HepG2 (cell line): ENCODE results near the gene APC2. TPM values are rescaled to one million over a fixed set of nuclear protein-coding genes. Genes with fewer than 3 reads are reported as not detected.

Experiments used
- BCLAF1 ChIP-seq: fragments of 450-650 bp; IDR thresholded peaks from 2 replicates; pipeline ENCODE4 v1.6.1; 2017; ENCODE audit warnings: mild to moderate bottlenecking
- HOXA3 ChIP-seq: sonication (generic); formaldehyde crosslinking; IDR thresholded peaks from 2 replicates; pipeline ENCODE4 v1.5.0; 2020; ENCODE audit warnings: missing genetic modification reagents
- IKZF5 ChIP-seq: IDR thresholded peaks from 2 replicates; pipeline ENCODE4 v1.6.1; 2018; ENCODE audit warnings: missing genetic modification reagents, mild to moderate bottlenecking, missing compliant biosample characterization
- MBD4 ChIP-seq: IDR thresholded peaks from 2 replicates; pipeline ENCODE4 v1.6.1; 2012; ENCODE audit warnings: low read length, inconsistent platforms, borderline replicate concordance
- MTERF4 ChIP-seq: sonication (generic); formaldehyde crosslinking; IDR thresholded peaks from 2 replicates; pipeline ENCODE4 v1.8.0; 2023; ENCODE audit warnings: mild to moderate bottlenecking, missing genetic modification reagents
- RFX3 ChIP-seq: IDR thresholded peaks from 2 replicates; pipeline ENCODE4 v1.6.1; 2016; ENCODE audit warnings: missing biosample characterization, missing genetic modification reagents
- SIX1 ChIP-seq: sonication (generic); formaldehyde crosslinking; IDR thresholded peaks from 2 replicates; pipeline ENCODE4 v1.4.0; 2020; ENCODE audit warnings: missing genetic modification reagents, borderline replicate concordance
- ZBTB40 ChIP-seq, 2 experiments: fragments of 450-650 bp in 1 of 2; sonication (generic) in 1 of 2; formaldehyde crosslinking in 1 of 2; IDR thresholded peaks; 2 replicates each; pipeline versions ENCODE4 v1.6.1 to v1.8.0; 2016 to 2022; ENCODE audit warnings: antibody characterized with exemption in 1 of 2, mild to moderate bottlenecking in 1 of 2, missing genetic modification reagents in 1 of 2
- ZMYM4 ChIP-seq: sonication (generic); formaldehyde crosslinking; IDR thresholded peaks from 2 replicates; pipeline ENCODE4 v1.8.1; 2023; ENCODE audit warnings: mild to moderate bottlenecking, missing genetic modification reagents
- ZNF143 ChIP-seq: sonication (generic); formaldehyde crosslinking; IDR thresholded peaks from 2 replicates; pipeline ENCODE4 v1.4.0; 2020; ENCODE audit warnings: missing genetic modification reagents
- ZNF629 ChIP-seq: sonication (generic); formaldehyde crosslinking; conservative IDR thresholded peaks from 2 replicates; pipeline ENCODE4 v1.5.0; 2020; ENCODE audit warnings: missing genetic modification reagents
- ZNF784 ChIP-seq: sonication (generic); formaldehyde crosslinking; IDR thresholded peaks from 2 replicates; pipeline ENCODE4 v1.5.1; 2020; ENCODE audit warnings: missing genetic modification reagents, mild to moderate bottlenecking, borderline replicate concordance
- ZSCAN9 ChIP-seq: IDR thresholded peaks from 2 replicates; pipeline ENCODE4 v1.6.1; 2016; ENCODE audit warnings: borderline replicate concordance
- polyA plus RNA-seq, 8 experiments: library from polyadenylated mRNA; depleted of rRNA in 3 of 8; stranded (reverse) in 7 of 8; unstranded in 1 of 8; fragments of >200 nt; fragmentation: Illumina TruSeq in 4 of 8; extraction: Trizol in 4 of 8; gene quantifications; 2 replicates each; pipeline versions ENCODE4 v1.2.1 to v1.2.3, GENCODE V29; 2011 to 2016; ENCODE audit warnings: low read depth in 4 of 8, missing spikeins in 1 of 8, mixed read lengths in 1 of 8; ENCODE audit not compliant: insufficient read depth in 1 of 8
- total RNA-seq, 5 experiments: library from RNA; depleted of rRNA; stranded (reverse); fragments of >200 nt; fragmentation: Illumina TruSeq; extraction: Trizol; gene quantifications; 2 replicates each; pipeline ENCODE4 v1.2.3, GENCODE V29; 2016; ENCODE audit warnings: low read depth in 1 of 5

Gene APC2
- total and polyA plus RNA-seq, 2 of the 13 experiments (the other 11 are each of a cell fraction or from before 2014, with no cell fraction given) = 0.08 to 0.22 TPM

GRCh38 chr19:1400281-1401137, 49.4 kb upstream of the APC2 start (continued):
- no peak for TF ChIP-seq BCLAF1
- no peak for TF ChIP-seq ZMYM4 (CRISPR knock-in tag)
- no peak for TF ChIP-seq RFX3 (CRISPR knock-in tag)
- peak; percentile 86; the same call in 1 of the 2 replicates for TF ChIP-seq ZNF784 (CRISPR knock-in tag)
- TF ChIP-seq IKZF5 (CRISPR knock-in tag) = peak; percentile 56
- peak; percentile 100 for TF ChIP-seq ZNF629 (CRISPR knock-in tag)
- TF ChIP-seq ZSCAN9 = peak; percentile 52; the same call in 1 of the 2 replicates
- TF ChIP-seq MTERF4 (CRISPR knock-in tag) = no peak
- 0 out of 2 replicates have a peak, but pooled peaks have one; percentile 38 for TF ChIP-seq SIX1 (CRISPR knock-in tag)
- no peak for TF ChIP-seq ZBTB40 (IDR thresholded peaks at IDR 0.05)
- TF ChIP-seq ZBTB40 (CRISPR knock-in tag; IDR thresholded peaks at IDR 0.05) = peak; percentile 70
- peak; percentile 15; the same call in 1 of the 2 replicates for TF ChIP-seq ZNF143 (CRISPR knock-in tag)
- TF ChIP-seq HOXA3 (CRISPR knock-in tag) = peak; percentile 83
- no peak for TF ChIP-seq MBD4
